NB4 (cell line): Measurements from ENCODE around the gene P2RX7.

Experiments used
- DNase-seq: peaks from one replicate; pipeline ENCODE4 v3.0.0; 2010; ENCODE audit warnings: low read depth
- H3K4me3 ChIP-seq: one replicate; pipeline ENCODE4 v1.5.1; 2011; ENCODE audit warnings: mild to moderate bottlenecking, low read depth, low read length, moderate library complexity
- CTCF ChIP-seq: IDR thresholded peaks from one replicate; pipeline ENCODE4 v1.5.1; 2012; ENCODE audit warnings: low read depth, low read length
- MAX ChIP-seq: IDR thresholded peaks from 2 replicates; pipeline ENCODE4 v1.6.1; 2011; ENCODE audit warnings: low read depth, low read length
- MYC ChIP-seq: IDR thresholded peaks from 2 replicates; pipeline ENCODE4 v1.6.1; 2011; ENCODE audit warnings: low read depth, low read length
- POLR2A ChIP-seq: IDR thresholded peaks from 2 replicates; pipeline ENCODE4 v1.6.1; 2011; ENCODE audit warnings: mild to moderate bottlenecking; ENCODE audit not compliant: insufficient read length; ENCODE audit errors: extremely low read depth

The P2RX7 gene

GRCh38 chr12:121117226-121117777 is 15.4 kb upstream of the P2RX7 start:
- no peak for DNase-seq
- TF ChIP-seq POLR2A, result no peak
- no peak for TF ChIP-seq MAX
- TF ChIP-seq CTCF, result no peak
- no peak for TF ChIP-seq MYC
- H3K4me3 ChIP-seq, result no peak overlapping the region

GRCh38 chr12:121120323-121120722 is 12.4 kb upstream of the P2RX7 start:
- no peak overlapping the region for H3K4me3 ChIP-seq
- no peak for DNase-seq
- no peak for TF ChIP-seq MAX
- no peak for TF ChIP-seq POLR2A
- no peak for TF ChIP-seq CTCF
- TF ChIP-seq MYC, result no peak

GRCh38 chr12:121120989-121121755 is 11.5 kb upstream of the P2RX7 start:
- TF ChIP-seq POLR2A, result no peak
- TF ChIP-seq CTCF, result no peak
- TF ChIP-seq MAX, result no peak
- no peak for TF ChIP-seq MYC
- no peak for DNase-seq
- no peak overlapping the region for H3K4me3 ChIP-seq

- no peak for DNase-seq
- H3K4me3 ChIP-seq, result no peak overlapping the region
- TF ChIP-seq MYC (no peak), MAX (no peak), CTCF (no peak), POLR2A (no peak)
Measured at GRCh38 chr12:121121805-121122204, 10.9 kb upstream of the P2RX7 start.

GRCh38 chr12:121123488-121123887 is 9.2 kb upstream of the P2RX7 start:
- no peak for TF ChIP-seq MYC
- TF ChIP-seq MAX, result no peak
- no peak for TF ChIP-seq POLR2A
- TF ChIP-seq CTCF, result no peak
- no peak overlapping the region for H3K4me3 ChIP-seq
- no peak for DNase-seq
